HG02763 (cell line): ENCODE measurements around the gene CCNC.

Experiments used
- ATAC-seq: cut with Tn5 transposase; IDR thresholded peaks from one replicate; pipeline ENCODE4 v1.9.1; 2021; ENCODE audit warnings: mild to moderate bottlenecking, moderate library complexity; ENCODE audit not compliant: unreplicated experiment

Gene CCNC

GRCh38 chr6:99568103-99568933 is at the start of gene CCNC:
Gene CCNC, minus strand, starts transcription at chr6:99568660. Its CDS starts 133 bp downstream, at chr6:99568527.
- peak; percentile 98 for ATAC-seq

- ATAC-seq: no peak
Observed at GRCh38 chr6:99617131-99617530, 48.7 kb upstream of the CCNC start.

GRCh38 chr6:99614430-99615186 is 46.1 kb upstream of the CCNC start:
- ATAC-seq: no peak

GRCh38 chr6:99613705-99614429 is 45.4 kb upstream of the CCNC start:
- peak; percentile 56 for ATAC-seq

GRCh38 chr6:99613409-99613704 is 44.9 kb upstream of the CCNC start:
- peak; percentile 65 for ATAC-seq

- ATAC-seq: peak; percentile 3
Observed at GRCh38 chr6:99612551-99613408, 44.3 kb upstream of the CCNC start.

- peak; percentile 51 for ATAC-seq
Observed at GRCh38 chr6:99611148-99611547, 42.7 kb upstream of the CCNC start.

- no peak for ATAC-seq
Observed at GRCh38 chr6:99609905-99610489, 41.5 kb upstream of the CCNC start.

- no peak for ATAC-seq
Observed at GRCh38 chr6:99608886-99609482, 40.5 kb upstream of the CCNC start.

GRCh38 chr6:99608059-99608885 is 39.8 kb upstream of the CCNC start:
- ATAC-seq: no peak

GRCh38 chr6:99607416-99608036 is 39.1 kb upstream of the CCNC start:
- ATAC-seq: no peak

GRCh38 chr6:99606656-99607415 is 38.4 kb upstream of the CCNC start, which contains the start of gene PRDM13:
Gene PRDM13, plus strand, starts transcription at chr6:99606833. Its CDS starts 202 bp downstream, at chr6:99607035.
- ATAC-seq: no peak

- no peak for ATAC-seq
Observed at GRCh38 chr6:99605911-99606655, 37.6 kb upstream of the CCNC start.

GRCh38 chr6:99605074-99605734 is 36.7 kb upstream of the CCNC start:
- no peak for ATAC-seq

- no peak for ATAC-seq
Observed at GRCh38 chr6:99604166-99605073, 36.0 kb upstream of the CCNC start.
